ENCODE measurements around the gene RTKN.

The RTKN gene

DNA sequence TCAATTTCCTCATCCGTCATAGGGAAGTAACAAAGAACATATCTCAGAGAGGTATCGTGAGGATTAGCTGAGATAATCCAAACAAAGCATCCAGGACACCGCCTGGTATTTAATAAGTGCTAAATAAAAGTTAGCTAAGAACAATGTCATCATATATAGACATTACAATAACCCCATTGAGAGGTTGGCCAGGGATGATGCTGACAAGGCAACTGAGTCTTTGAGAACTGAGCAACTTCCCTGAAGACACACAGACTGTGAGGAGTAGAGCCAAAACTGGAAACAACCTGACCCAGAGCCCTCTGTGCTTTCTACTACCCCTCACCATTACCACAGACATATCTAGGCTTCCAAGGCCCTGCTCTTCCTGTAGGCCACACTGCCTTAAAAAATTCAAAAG is 60.0 kb downstream of the RTKN start:
- in situ Hi-C loops (cut with MboI; ENCODE audit: low sequenced_read_pairs), result no loop called here

GRCh38 chr2:74379851-74380789 is 61.6 kb downstream of the RTKN start, which contains the start of gene DCTN1:
DCTN1 (minus strand) TSS chr2:74380311; CDS start chr2:74380037, 274 bp downstream.
- in situ Hi-C loops (cut with MboI; ENCODE audit: low sequenced_read_pairs), result no loop called here

- in situ Hi-C loops (cut with MboI; ENCODE audit: low sequenced_read_pairs), result no loop called here
These were observed 63.7 kb downstream of the RTKN start for GRCh38 chr2:74378007-74378406.

DNA sequence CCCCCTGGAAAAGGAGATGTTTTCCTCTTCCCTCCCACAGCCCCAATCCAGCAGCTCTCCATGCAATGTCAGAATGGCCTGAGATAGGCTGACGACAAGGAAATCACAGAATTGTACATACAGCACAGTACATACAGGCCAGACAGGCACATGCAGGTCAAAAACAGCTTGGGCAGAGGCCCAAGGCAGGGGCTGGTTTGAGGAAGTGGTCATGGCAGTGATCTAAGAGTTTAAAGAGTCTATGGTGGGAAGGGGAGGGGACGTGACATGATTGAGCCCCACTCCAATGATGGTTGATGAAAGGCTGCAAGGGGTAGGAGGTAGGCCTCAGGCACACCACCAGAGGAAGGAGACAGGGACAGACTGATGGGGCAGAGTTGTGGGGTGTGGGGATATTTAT is 65.9 kb downstream of the RTKN start:
- in situ Hi-C loops (cut with MboI; ENCODE audit: low sequenced_read_pairs), result no loop called here

All from HL-60/S4 treated with retinoic acid at 250 ng/mL for 4 days and 3 days (cell line).